Retinal pigment epithelial cell (primary cell): ENCODE results near the gene AKR7A2.

ENCODE experiments used
- DNase-seq: peaks from one replicate; pipeline ENCODE4 v3.0.0-alpha.2; 2010; ENCODE audit warnings: low read depth
- H3K4me3 ChIP-seq: 2 replicates; pipeline ENCODE4 v1.5.1; 2011; ENCODE audit warnings: mild to moderate bottlenecking, low read length, control low read depth, moderate library complexity
- TF ChIP-seq, protein P1 (sequence below): conservative IDR thresholded peaks from 2 replicates; pipeline ENCODE4 v1.5.1; 2011; ENCODE audit warnings: low read depth, low read length, control low read depth, inconsistent platforms

The AKR7A2 gene

DNA sequence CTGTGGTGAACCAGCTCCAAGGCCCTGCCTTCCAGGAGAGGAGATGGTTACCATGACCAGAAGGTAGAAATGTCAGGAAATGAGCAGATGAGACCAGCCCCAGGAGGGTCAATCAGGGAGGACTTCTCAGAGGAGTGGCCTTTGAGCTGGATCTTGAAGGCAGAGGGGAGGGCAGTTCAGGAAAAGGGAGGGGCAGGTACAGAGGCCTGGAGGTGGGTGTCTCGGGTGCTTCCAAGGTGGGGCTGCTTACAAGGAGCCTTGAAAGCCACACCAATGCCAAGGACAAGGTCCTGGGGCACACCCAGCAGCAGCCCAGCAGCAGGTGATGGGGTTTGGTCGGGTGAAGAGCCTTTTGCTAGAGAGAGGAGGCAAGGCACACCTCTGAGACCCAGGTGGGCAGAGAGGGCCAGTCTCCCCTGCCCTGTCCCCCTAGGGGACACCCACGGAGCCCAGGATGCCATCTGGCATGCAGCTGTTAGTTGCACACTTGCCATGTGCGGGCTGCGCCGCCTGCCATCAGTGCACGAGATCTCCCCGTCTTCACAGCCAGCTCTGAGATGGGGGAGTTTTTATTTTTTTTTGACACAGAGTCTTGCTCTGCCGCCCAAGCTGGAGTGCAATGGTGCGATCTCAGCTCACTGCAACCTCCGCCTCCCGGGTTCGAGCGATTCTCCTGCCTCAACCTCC is 18.6 kb upstream of the AKR7A2 start:
- H3K4me3 ChIP-seq: no peak overlapping the region
- DNase-seq: no peak
- TF ChIP-seq, protein P1, sequence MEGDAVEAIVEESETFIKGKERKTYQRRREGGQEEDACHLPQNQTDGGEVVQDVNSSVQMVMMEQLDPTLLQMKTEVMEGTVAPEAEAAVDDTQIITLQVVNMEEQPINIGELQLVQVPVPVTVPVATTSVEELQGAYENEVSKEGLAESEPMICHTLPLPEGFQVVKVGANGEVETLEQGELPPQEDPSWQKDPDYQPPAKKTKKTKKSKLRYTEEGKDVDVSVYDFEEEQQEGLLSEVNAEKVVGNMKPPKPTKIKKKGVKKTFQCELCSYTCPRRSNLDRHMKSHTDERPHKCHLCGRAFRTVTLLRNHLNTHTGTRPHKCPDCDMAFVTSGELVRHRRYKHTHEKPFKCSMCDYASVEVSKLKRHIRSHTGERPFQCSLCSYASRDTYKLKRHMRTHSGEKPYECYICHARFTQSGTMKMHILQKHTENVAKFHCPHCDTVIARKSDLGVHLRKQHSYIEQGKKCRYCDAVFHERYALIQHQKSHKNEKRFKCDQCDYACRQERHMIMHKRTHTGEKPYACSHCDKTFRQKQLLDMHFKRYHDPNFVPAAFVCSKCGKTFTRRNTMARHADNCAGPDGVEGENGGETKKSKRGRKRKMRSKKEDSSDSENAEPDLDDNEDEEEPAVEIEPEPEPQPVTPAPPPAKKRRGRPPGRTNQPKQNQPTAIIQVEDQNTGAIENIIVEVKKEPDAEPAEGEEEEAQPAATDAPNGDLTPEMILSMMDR: no peak

DNA sequence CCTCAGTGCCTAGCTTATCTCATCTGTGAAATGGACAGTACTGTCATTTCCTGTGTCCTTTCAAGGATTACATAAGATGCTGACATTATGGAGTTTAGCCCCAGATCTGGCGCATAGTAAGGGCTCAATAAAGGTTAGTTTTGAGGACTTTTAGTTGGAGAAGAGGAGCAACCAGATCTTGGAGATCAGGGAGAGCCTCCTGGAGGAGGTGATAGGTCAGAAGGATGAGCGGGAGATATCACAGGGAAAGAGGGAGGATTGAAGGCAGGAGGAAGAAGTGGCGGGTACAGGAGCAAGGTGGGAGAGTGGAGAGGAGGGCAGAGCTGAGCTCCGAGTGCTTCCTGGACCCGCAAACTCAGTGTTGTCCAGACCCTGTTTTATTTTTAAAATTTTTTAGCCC is 17.7 kb upstream of the AKR7A2 start:
- no peak for DNase-seq
- H3K4me3 ChIP-seq: no peak overlapping the region
- TF ChIP-seq, protein P1: no peak

DNA sequence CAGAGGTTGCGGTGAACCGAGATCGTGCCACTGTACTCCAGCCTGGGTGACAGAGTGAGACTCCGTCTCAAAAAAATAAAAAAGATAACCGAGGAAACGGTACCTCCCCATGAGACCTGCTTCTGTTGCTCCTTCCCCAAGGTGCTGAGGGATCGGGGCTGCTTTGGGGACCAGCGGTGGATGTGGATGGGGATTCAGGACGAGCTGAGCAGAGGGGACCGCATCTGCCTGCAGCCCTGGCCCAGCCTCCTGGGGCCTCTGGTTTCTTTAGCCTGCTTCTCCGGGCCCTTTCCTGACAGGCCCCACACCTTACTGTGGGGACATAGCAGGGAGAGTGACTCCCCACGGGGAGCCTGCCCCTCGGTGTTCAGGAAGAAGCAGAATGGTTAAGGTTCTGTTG is 17.2 kb upstream of the AKR7A2 start:
- no peak overlapping the region for H3K4me3 ChIP-seq
- no peak for DNase-seq
- TF ChIP-seq, protein P1: no peak

DNA sequence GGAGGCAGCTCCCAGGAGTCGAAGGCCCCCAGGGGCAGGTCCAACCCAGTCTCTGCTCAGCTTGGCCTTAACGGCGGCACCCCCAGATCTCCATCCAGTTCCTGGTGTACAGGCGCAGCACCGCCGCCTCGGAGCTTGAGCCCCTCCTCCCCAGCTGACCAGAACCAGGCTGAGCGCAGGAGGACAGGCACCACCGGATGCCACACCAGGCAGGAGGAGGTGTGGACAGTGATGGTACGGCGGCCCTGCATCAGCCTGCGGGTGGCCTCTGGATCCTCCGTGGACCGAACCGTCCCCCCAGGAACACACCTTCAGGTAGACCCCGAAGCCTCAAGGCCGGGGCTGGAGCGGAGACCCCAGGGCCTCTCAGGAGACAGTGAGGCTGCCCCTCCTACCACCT is 16.5 kb upstream of the AKR7A2 start:
- no peak overlapping the region for H3K4me3 ChIP-seq
- DNase-seq: no peak
- TF ChIP-seq, protein P1: no peak

DNA sequence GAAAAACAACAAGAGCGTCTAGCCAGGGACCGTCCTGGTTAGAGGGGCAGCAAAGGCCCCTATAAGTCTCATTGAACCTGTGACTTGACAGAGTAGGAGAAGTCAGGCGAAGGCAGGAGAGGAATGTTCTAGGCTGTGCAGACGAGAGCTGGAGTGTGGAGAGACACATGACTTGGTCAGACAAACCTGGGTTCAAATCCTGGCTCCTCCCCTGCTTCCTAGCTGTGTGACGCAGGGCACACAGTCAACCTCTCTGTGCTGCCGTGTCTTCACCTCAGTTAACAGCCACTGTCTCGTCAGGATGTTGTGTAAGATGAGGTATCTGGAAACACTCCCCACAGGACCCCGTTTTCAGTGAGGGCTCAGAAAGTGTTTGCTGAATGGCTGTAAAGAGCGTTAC is 15.8 kb upstream of the AKR7A2 start:
- TF ChIP-seq, protein P1: no peak
- H3K4me3 ChIP-seq: no peak overlapping the region
- DNase-seq: no peak

DNA sequence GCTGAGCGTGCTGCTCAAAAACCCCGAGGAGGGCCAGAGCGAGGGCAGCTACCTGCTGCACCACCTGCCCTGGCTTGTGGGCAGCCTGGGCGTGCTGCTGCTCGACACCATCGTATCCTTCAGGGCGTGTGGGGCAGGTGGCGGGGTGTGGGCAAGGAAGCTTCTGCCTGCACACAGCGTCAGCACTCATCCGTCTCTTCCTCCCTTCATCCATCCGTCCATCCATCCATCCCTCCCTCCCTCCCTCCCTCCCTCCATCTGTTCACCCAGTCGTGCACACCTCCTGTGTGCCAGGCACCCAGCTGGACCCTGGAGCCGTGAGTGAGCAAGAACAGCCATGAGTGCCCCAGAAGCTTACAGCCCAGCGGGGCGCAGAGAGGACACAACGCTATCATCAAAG is 15.4 kb upstream of the AKR7A2 start:
- H3K4me3 ChIP-seq: no peak overlapping the region
- DNase-seq: no peak
- TF ChIP-seq, protein P1: no peak

DNA sequence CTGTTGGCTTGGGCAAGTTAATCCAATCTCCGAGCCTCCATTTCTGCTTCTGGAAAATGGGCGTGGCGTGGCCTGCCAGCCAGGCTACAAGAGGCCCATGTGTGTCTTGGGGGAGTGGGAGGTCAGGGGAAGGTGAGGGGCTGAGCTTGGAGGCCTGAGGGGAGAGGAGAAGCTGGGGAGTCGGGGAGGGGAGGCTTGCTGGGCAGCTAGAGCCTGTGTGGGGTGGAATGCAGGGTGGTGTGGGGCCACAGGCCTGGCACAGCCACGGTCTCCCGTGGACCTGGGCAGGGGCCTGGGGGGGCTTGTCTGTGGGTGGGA is 14.8 kb upstream of the AKR7A2 start:
- H3K4me3 ChIP-seq: no peak overlapping the region
- TF ChIP-seq, protein P1: no peak
- no peak for DNase-seq
